PC-9 (cell line): ENCODE data around the gene BRK1. TPM values are rescaled to one million over a fixed set of nuclear protein-coding genes. Genes with fewer than 3 reads are reported as not detected.

ENCODE experiments used
- BruUV-seq: library from RNA; stranded (reverse); fragments of 400-500 nt; replicated peaks from 2 replicates; lab custom pipeline; 2021; lab: Mats Ljungman, UMichigan
- CTCF ChIA-PET: fragments of 300-600 bp; sonication (Branson Sonifier 250); formaldehyde crosslinking; loops from one replicate; lab custom pipeline; 2022; ENCODE audit warnings: antibody characterized with exemption; lab: Charles Lee
- POLR2A ChIA-PET: fragments of 300-600 bp; sonication (Branson Sonifier 250); formaldehyde crosslinking; loops from one replicate; lab custom pipeline; 2022; ENCODE audit warnings: antibody characterized with exemption; ENCODE audit not compliant: unreplicated experiment; lab: Charles Lee
- DNase-seq, 2 experiments: peaks; one replicate each; pipeline versions ENCODE4 v3.0.0 to v3.0.0-alpha.2; 2015 to 2022; ENCODE audit warnings: mixed read lengths in 1 of 2
- H2AFZ ChIP-seq: fragments of 200-600 bp; sonication (generic); 2 replicates; pipeline ENCODE4 v1.8.1; 2017; ENCODE audit warnings: antibody characterized with exemption
- H3F3A ChIP-seq: fragments of 200-600 bp; sonication (generic); 2 replicates; pipeline ENCODE4 v1.8.1; 2017; ENCODE audit warnings: antibody characterized with exemption, mild to moderate bottlenecking, low read depth; ENCODE audit not compliant: insufficient read depth
- H3K27ac ChIP-seq: fragments of 200-600 bp; sonication (generic); 2 replicates; pipeline ENCODE4 v1.6.1; 2016; ENCODE audit warnings: mixed run types
- H3K27me3 ChIP-seq: fragments of 200-600 bp; sonication (generic); 2 replicates; pipeline ENCODE4 v1.6.1; 2016; ENCODE audit warnings: low read depth, mixed run types; ENCODE audit not compliant: insufficient read depth
- H3K36me3 ChIP-seq: fragments of 200-600 bp; sonication (generic); 2 replicates; pipeline ENCODE4 v1.6.1; 2016; ENCODE audit warnings: low read depth, mixed run types
- H3K4me1 ChIP-seq: fragments of 200-600 bp; sonication (generic); replicated peaks from 2 replicates; pipeline ENCODE4 v1.6.1; 2016; ENCODE audit warnings: mixed run types; ENCODE audit not compliant: insufficient read depth
- H3K4me2 ChIP-seq: fragments of 200-600 bp; sonication (generic); 2 replicates; pipeline ENCODE4 v1.6.1; 2017; ENCODE audit warnings: mixed run types
- H3K4me3 ChIP-seq: fragments of 200-600 bp; sonication (generic); 2 replicates; pipeline ENCODE4 v1.6.1; 2016; ENCODE audit warnings: mixed run types
- H3K79me2 ChIP-seq: fragments of 200-600 bp; sonication (generic); 2 replicates; pipeline ENCODE4 v1.6.1; 2017; ENCODE audit warnings: low read depth, mixed run types
- H3K9me2 ChIP-seq: fragments of 200-600 bp; sonication (generic); 2 replicates; pipeline ENCODE4 v1.8.1; 2017; ENCODE audit warnings: mild to moderate bottlenecking; ENCODE audit not compliant: insufficient read depth
- H3K9me3 ChIP-seq: fragments of 200-600 bp; sonication (generic); 2 replicates; pipeline ENCODE4 v1.8.1; 2016; ENCODE audit warnings: low read depth; ENCODE audit not compliant: insufficient read depth
- H4K20me1 ChIP-seq: fragments of 200-600 bp; sonication (generic); 2 replicates; pipeline ENCODE4 v1.8.1; 2017; ENCODE audit not compliant: insufficient read depth
- CTCF ChIP-seq: fragments of 200-600 bp; sonication (generic); conservative IDR thresholded peaks from 2 replicates; pipeline ENCODE4 v1.6.1; 2017; ENCODE audit warnings: mixed run types, antibody characterized with exemption, mild to moderate bottlenecking, moderate library complexity
- EZH2 ChIP-seq: fragments of 200-600 bp; sonication (generic); IDR thresholded peaks from 2 replicates; pipeline ENCODE4 v1.8.0; 2017; ENCODE audit warnings: antibody characterized with exemption, low read depth
- intact Hi-C: fragments of 100-400 bp; cut with micrococcal nuclease; formaldehyde crosslinking; loops from one replicate; pipeline ENCODE4 v1.10.0; 2022; ENCODE audit not compliant: unreplicated experiment
- total RNA-seq: library from RNA; stranded (reverse); gene quantifications from 2 replicates; pipeline ENCODE4 v1.2.3, GENCODE V29; 2021

Gene BRK1
- total RNA-seq, 1 experiment from 2014 or later: 109 TPM

GRCh38 chr3:10116138-10116460, 624 bp downstream of the BRK1 start:
- no peaks in the 10 kb centered on the region for H3K27me3 ChIP-seq
- H2AFZ ChIP-seq: peak overlapping the region; percentile 95
- H3K4me2 ChIP-seq: peak overlapping the region; percentile 88
- TF ChIP-seq EZH2: no peak
- no peak for TF ChIP-seq CTCF
- no peak for DNase-seq
- no peak overlapping the region for H3K27ac ChIP-seq
- H4K20me1 ChIP-seq: peaks cover 13% of the 10 kb centered on the region; the same call in 1 of the 2 replicates
- POLR2A ChIA-PET: no interaction called here
- H3K4me3 ChIP-seq: peak overlapping the region; percentile 75
- peaks cover 8% of the 10 kb centered on the region for H3K4me1 ChIP-seq
- no peaks in the 10 kb centered on the region for H3K9me2 ChIP-seq
- H3K36me3 ChIP-seq: 0 out of 2 replicates have a peak, but pooled peaks cover 8% of the 10 kb centered on the region
- H3K9me3 ChIP-seq: no peaks in the 10 kb centered on the region
- CTCF ChIA-PET: interaction anchor here (0.5 kb wide), 1 partner anchor 384 kb away, joined by 3 read pairs; no protein-coding TSS in a partner anchor
- peaks cover 56% of the 10 kb centered on the region for H3K79me2 ChIP-seq
- intact Hi-C loops: no loop called here
- no TSS peak for BruUV-seq
- H3F3A ChIP-seq: no peaks in the 10 kb centered on the region; the same call in 1 of the 2 replicates

GRCh38 chr3:10116928-10117327, 1.5 kb downstream of the BRK1 start:
- CTCF ChIA-PET: interaction anchor here (0.6 kb wide), 1 partner anchor 73 kb away, joined by 4 read pairs; no protein-coding TSS in a partner anchor
- H3K27ac ChIP-seq: no peak overlapping the region
- DNase-seq: no peak
- no TSS peak for BruUV-seq
- H2AFZ ChIP-seq: no peak overlapping the region
- H3K9me2 ChIP-seq: no peaks in the 10 kb centered on the region
- POLR2A ChIA-PET: interaction anchor here (0.6 kb wide), 1 partner anchor 1492 kb away, joined by 28 read pairs; no protein-coding TSS in a partner anchor
- H3K36me3 ChIP-seq: 0 out of 2 replicates have a peak, but pooled peaks cover 8% of the 10 kb centered on the region
- H3K4me3 ChIP-seq: peak overlapping the region; percentile 75; the same call in 1 of the 2 replicates
- peaks cover 62% of the 10 kb centered on the region for H3K79me2 ChIP-seq
- intact Hi-C loops: no loop called here
- peaks cover 13% of the 10 kb centered on the region; the same call in 1 of the 2 replicates for H4K20me1 ChIP-seq
- TF ChIP-seq CTCF (no peak), EZH2 (no peak)
- no peaks in the 10 kb centered on the region; the same call in 1 of the 2 replicates for H3F3A ChIP-seq
- H3K27me3 ChIP-seq: no peaks in the 10 kb centered on the region
- peak overlapping the region; percentile 88 for H3K4me2 ChIP-seq
- peaks cover 8% of the 10 kb centered on the region for H3K4me1 ChIP-seq
- H3K9me3 ChIP-seq: no peaks in the 10 kb centered on the region

- Histone ChIP-seq H3K36me3 (peaks cover 22% of the 10 kb centered on the region), H2AFZ (no peak overlapping the region), H3K79me2 (peaks cover 78% of the 10 kb centered on the region), H3K27ac (no peak overlapping the region), H3K4me2 (no peak overlapping the region), H3K9me3 (no peaks in the 10 kb centered on the region), H3K4me3 (no peak overlapping the region), H3K4me1 (peaks cover 8% of the 10 kb centered on the region), H3F3A (peaks cover 5% of the 10 kb centered on the region; the same call in 1 of the 2 replicates), H3K9me2 (no peaks in the 10 kb centered on the region), H4K20me1 (peaks cover 26% of the 10 kb centered on the region), H3K27me3 (no peaks in the 10 kb centered on the region)
- no peak for TF ChIP-seq EZH2
- DNase-seq: no peak
- POLR2A ChIA-PET: no interaction called here
- intact Hi-C loops: no loop called here
- CTCF ChIA-PET: no interaction called here
- no TSS peak for BruUV-seq
These were observed 3.9 kb downstream of the BRK1 start for GRCh38 chr3:10119376-10119775.

- intact Hi-C loops: no loop called here
- Histone ChIP-seq H3K4me3 (no peak overlapping the region), H3K4me1 (peaks cover 8% of the 10 kb centered on the region), H3K9me2 (no peaks in the 10 kb centered on the region), H3K79me2 (peaks cover 77% of the 10 kb centered on the region), H3K36me3 (peaks cover 24% of the 10 kb centered on the region), H2AFZ (no peak overlapping the region), H3K9me3 (no peaks in the 10 kb centered on the region), H3K27me3 (no peaks in the 10 kb centered on the region), H3K27ac (no peak overlapping the region), H4K20me1 (peaks cover 32% of the 10 kb centered on the region), H3F3A (peaks cover 10% of the 10 kb centered on the region; the same call in 1 of the 2 replicates), H3K4me2 (no peak overlapping the region)
- POLR2A ChIA-PET: no interaction called here
- CTCF ChIA-PET: no interaction called here
- no TSS peak for BruUV-seq
- no peak for TF ChIP-seq CTCF
- TF ChIP-seq EZH2: no peak
- DNase-seq: no peak
These were observed 5.6 kb downstream of the BRK1 start for GRCh38 chr3:10121064-10121463.
